Mucosa of stomach (tissue), 1 donor: ENCODE measurements around the gene CREB3L1.
"Not testable (repeated sequence)": the region's sequence is repeated elsewhere in the genome, so short reads cannot be mapped to it uniquely, and the experiment has no call there.

Experiments
- H3K27me3 ChIP-seq: one replicate; pipeline ENCODE4 v1.7.0; 2013; ENCODE audit warnings: mild to moderate bottlenecking, low read length; ENCODE audit not compliant: control insufficient read depth, insufficient read depth
- H3K36me3 ChIP-seq: one replicate; pipeline ENCODE4 v1.7.0; 2013; ENCODE audit warnings: low read length; ENCODE audit not compliant: control insufficient read depth, insufficient read depth
- H3K4me1 ChIP-seq: one replicate; pipeline ENCODE4 v1.7.0; 2013; ENCODE audit warnings: mild to moderate bottlenecking, low read length; ENCODE audit not compliant: control insufficient read depth, insufficient read depth
- H3K4me3 ChIP-seq: one replicate; pipeline ENCODE4 v1.7.0; 2013; ENCODE audit warnings: low read length
- H3K9ac ChIP-seq: one replicate; pipeline ENCODE4 v1.7.0; 2013; ENCODE audit warnings: mild to moderate bottlenecking, low read length, moderate library complexity
- H3K9me3 ChIP-seq: one replicate; pipeline ENCODE4 v1.7.0; 2013; ENCODE audit warnings: mild to moderate bottlenecking, low read length, moderate library complexity; ENCODE audit not compliant: control insufficient read depth
- donor health status: Pancreatic carcinoma.

CREB3L1 gene

DNA sequence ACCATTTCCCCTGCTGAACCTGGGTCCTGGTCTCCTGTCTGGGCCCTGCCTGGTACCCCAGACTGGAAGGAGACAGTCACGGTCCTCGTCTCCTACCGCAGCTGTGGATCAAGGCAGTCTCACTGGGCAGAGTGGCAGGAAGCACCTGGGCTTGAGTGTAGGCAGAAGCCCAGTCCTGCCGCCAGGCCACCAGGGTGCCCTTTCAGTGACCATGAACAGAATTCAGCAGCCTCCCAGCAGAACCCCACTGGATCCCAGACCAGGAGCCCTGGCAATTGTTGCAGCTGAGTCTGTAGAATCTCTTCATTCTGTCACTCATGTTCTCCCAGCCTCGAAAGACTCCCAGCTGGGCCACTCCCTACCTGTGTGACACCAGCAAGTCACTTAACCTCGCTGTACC is 25.5 kb upstream of the CREB3L1 start:
- Histone ChIP-seq H3K4me1 (peaks cover 46% of the 10 kb centered on the region), H3K9ac (peak overlapping the region; percentile 29)

DNA sequence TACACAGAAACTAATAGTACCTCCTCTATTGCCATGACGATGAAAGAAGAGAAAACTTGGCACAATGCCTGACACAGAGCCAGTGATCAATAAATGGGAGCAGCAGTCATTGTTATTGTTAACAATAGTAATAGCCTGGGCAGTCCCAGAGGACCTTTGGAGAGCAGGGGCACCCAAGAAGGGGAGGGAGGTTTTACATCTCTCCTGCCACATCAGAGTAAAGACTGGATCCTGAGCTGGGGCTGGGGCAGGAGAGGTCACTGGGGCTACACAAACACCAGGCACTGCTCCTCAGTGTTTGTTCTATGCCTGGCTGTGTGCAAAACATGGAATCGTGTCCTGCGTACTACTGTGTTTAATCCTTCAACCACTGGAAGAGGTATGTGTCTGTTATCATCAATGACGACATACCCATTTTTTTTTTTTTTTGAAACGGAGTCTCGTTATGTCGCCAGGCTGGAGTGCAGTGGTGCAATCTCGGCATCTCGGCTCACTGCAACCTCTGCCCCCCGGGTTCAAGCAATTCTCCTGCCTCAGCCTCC is 25.0 kb upstream of the CREB3L1 start:
- H3K9ac ChIP-seq = peak overlapping the region; percentile 29
- H3K4me1 ChIP-seq = peaks cover 46% of the 10 kb centered on the region
- no peaks in the 10 kb centered on the region for H3K27me3 ChIP-seq
- H3K4me3 ChIP-seq = no peak overlapping the region
- H3K36me3 ChIP-seq = no peaks in the 10 kb centered on the region
- H3K9me3 ChIP-seq = no peaks in the 10 kb centered on the region

More for the DNA sequence above, 25.5 kb upstream of the CREB3L1 start:
- H3K9me3 ChIP-seq = no peaks in the 10 kb centered on the region
- no peaks in the 10 kb centered on the region for H3K36me3 ChIP-seq
- H3K4me3 ChIP-seq = no peak overlapping the region
- H3K27me3 ChIP-seq = no peaks in the 10 kb centered on the region

DNA sequence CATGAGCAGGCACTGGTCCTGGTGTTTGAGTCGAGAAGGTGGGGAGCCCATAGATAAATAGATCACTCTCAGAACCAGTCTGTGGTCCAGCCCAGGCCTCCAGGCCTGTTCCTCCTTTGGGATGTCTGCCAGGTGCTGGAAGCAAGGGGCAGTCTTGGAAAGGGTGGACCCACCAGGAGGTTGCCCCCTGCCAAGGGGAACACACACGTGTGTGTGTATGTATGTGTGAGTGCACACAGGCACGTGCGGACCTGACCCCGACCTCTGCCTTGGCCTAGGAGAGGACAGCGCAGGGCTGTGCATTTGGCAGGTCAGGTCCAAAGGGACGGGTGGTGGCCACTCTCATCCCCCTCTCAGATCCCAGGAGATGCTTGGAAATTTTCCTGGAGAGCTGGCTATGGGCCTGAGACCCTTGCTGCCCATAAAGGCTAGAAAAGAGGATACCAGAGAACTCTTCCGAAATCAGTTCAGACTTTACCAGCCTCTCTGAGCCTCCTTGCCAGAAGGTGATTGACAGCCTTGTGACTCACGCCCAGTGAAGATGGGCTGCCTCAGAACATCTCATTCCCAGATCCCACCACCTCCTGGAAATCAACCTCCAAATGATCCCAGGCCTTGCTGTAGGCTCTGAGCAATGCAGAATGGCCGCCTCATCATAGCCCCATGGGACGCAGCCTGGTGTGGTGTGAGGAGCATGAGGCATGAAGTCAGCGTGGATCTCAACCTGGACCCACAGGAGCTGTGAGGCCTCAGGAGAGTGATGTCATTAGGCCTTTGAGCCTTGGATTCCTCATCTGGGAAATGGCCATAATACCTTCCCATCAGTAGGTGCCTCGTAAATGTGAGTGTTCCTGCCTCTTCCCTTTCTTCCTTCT is 24.0 kb upstream of the CREB3L1 start:
- Histone ChIP-seq H3K9me3 (no peaks in the 10 kb centered on the region), H3K4me3 (peak overlapping the region; percentile 20), H3K4me1 (peaks cover 46% of the 10 kb centered on the region), H3K36me3 (no peaks in the 10 kb centered on the region), H3K27me3 (no peaks in the 10 kb centered on the region), H3K9ac (peak overlapping the region; percentile 18)

DNA sequence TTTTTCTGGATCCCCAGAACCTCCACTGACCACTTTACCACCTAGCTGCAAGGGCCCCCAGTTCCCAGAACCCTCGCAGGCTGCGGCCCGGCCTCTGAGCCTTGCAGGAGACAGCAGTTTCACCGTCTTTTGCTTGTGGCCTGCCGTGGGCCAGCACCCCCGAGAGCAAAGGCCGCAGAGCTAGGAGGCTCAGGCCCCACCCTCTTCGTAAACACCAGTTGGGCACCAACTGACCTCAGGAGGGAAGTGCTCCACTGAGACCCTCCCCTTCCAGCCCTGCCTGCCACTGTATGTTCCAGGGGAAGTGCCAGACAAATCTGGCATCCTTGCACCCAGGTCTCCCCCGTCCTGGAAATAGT is 23.4 kb upstream of the CREB3L1 start:
- no peaks in the 10 kb centered on the region for H3K36me3 ChIP-seq
- no peaks in the 10 kb centered on the region for H3K9me3 ChIP-seq
- H3K9ac ChIP-seq = peak overlapping the region; percentile 18
- H3K27me3 ChIP-seq = no peaks in the 10 kb centered on the region
- peaks cover 46% of the 10 kb centered on the region for H3K4me1 ChIP-seq
- H3K4me3 ChIP-seq = peak overlapping the region; percentile 20

DNA sequence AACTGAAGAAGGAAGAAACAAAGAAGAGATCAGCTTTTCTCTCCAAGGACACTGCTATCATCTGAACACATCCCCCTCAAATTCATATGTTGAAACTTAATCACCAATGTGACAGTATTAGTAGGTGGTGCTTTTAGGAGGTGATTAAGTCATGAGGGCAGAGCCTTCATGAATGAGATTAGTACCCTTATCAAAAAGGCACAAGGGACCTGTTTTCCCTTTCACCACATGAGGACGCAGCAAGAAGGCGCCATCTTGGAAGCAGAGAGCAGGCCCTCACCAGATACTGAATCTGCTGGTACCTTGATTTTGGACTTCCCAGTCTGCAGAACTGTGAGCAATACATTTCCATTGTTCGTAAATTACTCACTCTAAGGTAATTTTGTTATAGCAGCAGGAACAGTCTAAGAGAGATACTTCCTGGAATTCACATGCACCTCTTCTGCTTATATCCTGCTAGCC is 20.9 kb upstream of the CREB3L1 start:
- Histone ChIP-seq H3K27me3 (no peaks in the 10 kb centered on the region), H3K4me1 (peaks cover 27% of the 10 kb centered on the region), H3K4me3 (no peak overlapping the region)

DNA sequence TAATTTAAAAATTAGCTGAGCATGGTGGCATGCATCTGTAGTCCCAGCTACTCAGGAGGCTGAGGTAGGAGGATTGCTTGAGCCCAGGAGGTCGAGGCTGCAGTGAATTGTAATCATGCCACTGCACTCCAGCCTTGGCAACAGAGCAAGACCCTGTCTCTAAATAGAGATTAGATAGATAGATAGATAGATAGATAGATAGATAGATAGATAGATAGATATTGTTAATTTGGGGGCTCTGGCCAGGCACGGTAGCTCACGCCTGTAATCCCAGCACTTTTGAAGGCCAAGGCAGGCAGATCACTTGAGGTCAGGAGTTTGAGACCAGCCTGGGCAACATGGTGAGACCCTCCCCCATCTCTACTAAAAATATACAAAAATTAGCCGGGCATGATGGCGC is 18.1 kb upstream of the CREB3L1 start:
- H3K9me3 ChIP-seq, H3K4me3 ChIP-seq, H3K4me1 ChIP-seq, H3K9ac ChIP-seq, H3K27me3 ChIP-seq, H3K36me3 ChIP-seq: not testable (repeated sequence)

More for the DNA sequence above, 20.9 kb upstream of the CREB3L1 start:
- no peak overlapping the region for H3K9ac ChIP-seq
- H3K36me3 ChIP-seq = no peaks in the 10 kb centered on the region
- H3K9me3 ChIP-seq = no peaks in the 10 kb centered on the region

DNA sequence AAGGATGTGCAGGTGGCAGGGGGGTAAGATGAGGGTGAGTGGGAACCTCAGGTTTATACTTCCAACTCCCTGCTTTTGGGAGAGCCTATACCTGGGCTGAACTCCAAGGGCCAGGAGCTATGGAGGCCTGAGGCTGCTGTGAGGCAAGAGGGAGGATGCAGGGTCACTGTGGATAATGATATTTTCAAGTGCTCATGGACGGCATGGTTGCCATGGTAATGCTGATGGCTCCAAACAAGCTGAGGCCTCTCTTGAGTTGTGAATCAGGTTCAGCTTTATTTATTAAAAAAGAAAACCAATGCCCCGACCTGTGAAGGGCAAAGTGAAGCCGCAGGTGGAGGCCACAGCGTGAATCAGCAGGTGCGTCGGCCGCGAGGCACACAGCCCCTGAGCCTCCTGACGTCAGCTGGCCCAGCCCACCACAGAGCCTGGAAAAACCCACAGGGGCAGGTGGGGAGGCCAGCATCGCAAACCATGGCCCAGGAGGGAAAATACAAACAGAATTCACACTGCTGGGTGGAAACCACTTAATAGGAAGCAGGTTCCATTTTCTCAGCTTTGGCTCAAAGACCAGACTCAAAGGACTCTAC is 17.4 kb upstream of the CREB3L1 start:
- Histone ChIP-seq H3K27me3 (no peaks in the 10 kb centered on the region), H3K4me3 (no peak overlapping the region), H3K9me3 (no peaks in the 10 kb centered on the region), H3K4me1 (peaks cover 3% of the 10 kb centered on the region), H3K9ac (no peak overlapping the region), H3K36me3 (no peaks in the 10 kb centered on the region)

DNA sequence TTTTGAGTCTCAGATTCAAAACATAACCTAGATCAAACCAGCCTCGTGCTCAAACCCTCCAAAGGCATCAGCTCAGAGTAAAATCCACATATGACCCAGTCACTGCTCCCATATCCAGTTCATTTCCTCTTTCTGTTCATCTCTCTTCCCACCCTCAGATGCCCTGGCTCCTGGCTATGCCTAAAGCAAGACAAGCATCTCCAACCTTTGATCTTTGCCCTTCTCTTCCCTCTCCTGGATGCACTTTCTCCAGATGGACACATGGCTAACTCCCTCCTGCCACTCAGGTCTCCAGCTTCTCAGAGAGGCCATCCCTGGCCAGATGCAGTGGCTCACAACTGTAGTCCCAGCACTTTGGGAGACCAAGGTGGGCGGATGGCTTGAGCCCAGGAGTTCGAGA is 14.3 kb upstream of the CREB3L1 start:
- no peaks in the 10 kb centered on the region for H3K36me3 ChIP-seq
- no peak overlapping the region for H3K9ac ChIP-seq
- no peaks in the 10 kb centered on the region for H3K27me3 ChIP-seq
- no peaks in the 10 kb centered on the region for H3K9me3 ChIP-seq
- H3K4me3 ChIP-seq = no peak overlapping the region
- H3K4me1 ChIP-seq = peaks cover 19% of the 10 kb centered on the region

DNA sequence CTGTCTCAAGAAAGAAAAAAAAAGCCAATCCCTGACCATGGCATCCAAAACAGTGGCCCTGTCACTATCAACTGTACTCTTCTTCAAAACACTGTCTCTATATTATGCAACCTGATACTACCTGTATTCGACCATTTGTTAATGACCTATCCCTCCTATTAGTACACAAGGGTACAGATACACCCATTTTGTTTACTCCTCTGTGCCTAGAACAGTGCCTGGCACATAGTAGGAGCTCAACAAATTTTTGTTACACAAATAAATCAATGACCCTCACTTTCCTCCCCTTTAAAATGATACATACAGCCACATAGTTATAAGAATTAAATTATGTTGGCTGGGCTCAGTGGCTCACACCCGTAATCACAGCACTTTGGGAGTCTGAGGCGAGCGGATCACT is 13.4 kb upstream of the CREB3L1 start:
- Histone ChIP-seq H3K27me3 (no peaks in the 10 kb centered on the region), H3K9me3 (no peaks in the 10 kb centered on the region), H3K4me1 (peaks cover 19% of the 10 kb centered on the region), H3K4me3 (no peak overlapping the region), H3K36me3 (no peaks in the 10 kb centered on the region), H3K9ac (no peak overlapping the region)

DNA sequence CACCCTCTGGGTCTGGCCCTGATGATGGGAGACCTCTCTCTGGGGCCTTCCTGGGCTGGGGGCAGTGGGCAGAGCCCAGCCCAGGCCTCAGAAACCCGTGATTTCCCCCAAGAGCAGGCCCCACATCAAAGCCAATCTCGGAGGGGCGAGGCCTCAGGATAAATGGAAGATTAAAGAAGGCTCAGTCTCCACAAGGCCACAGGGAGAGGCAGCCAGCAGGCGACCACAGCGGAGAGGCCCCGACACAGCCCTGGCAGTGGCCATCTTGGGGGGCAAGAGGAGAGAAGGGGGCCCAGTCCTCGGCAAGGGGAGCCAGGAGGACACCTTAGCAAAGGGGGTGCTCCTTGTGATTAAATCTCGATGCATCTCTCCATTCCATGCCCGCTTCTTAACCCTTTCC is 12.5 kb upstream of the CREB3L1 start:
- Histone ChIP-seq H3K9me3 (no peaks in the 10 kb centered on the region), H3K36me3 (no peaks in the 10 kb centered on the region), H3K4me3 (no peak overlapping the region), H3K9ac (no peak overlapping the region), H3K4me1 (peaks cover 19% of the 10 kb centered on the region), H3K27me3 (no peaks in the 10 kb centered on the region)

DNA sequence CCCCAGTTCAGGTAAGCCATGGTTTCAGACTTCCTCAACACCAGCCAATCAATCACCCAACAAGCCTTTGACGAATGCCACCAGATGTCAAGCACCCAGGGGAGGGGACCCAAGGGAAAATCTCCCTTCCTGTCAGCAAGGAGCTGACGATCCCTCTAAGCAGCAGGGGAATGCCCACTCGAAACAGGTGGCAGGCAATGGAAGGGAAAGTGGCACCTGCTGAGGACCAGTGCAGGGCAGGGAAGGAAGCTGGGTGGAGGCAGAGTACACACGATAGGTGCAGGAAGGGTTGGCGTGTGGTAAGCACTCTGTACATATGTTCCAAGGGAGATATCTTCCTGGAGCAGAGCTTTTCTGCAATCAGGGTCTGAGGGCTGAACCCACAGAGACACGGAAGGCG is 11.7 kb upstream of the CREB3L1 start:
- no peak overlapping the region for H3K4me3 ChIP-seq
- H3K9me3 ChIP-seq = no peaks in the 10 kb centered on the region
- no peaks in the 10 kb centered on the region for H3K36me3 ChIP-seq
- H3K27me3 ChIP-seq = no peaks in the 10 kb centered on the region
- peaks cover 24% of the 10 kb centered on the region for H3K4me1 ChIP-seq
- peak overlapping the region; percentile 4 for H3K9ac ChIP-seq

DNA sequence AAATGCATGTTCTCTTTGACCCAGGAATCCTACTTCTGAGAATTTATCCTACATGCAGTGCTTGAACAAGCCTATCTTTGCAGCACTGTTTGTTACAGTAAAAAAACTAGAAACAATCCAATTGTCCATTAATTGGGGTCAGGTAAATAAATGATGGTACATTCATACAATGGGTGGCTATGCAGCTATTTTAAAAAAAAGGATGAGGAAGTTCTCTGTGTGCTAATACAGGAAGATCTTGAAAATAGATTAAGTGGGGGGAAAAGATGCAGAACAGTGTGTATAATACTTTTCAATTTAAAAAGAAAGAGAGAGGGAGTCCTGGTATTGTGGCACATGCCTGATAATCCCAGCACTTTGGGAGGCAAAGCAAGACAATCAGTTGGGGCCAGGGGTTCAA is 9.5 kb upstream of the CREB3L1 start:
- Histone ChIP-seq H3K9ac (peak overlapping the region; percentile 6), H3K4me3 (no peak overlapping the region), H3K9me3 (no peaks in the 10 kb centered on the region), H3K4me1 (peaks cover 45% of the 10 kb centered on the region), H3K36me3 (no peaks in the 10 kb centered on the region), H3K27me3 (no peaks in the 10 kb centered on the region)
